MM.1S (cell line): ENCODE measurements around the gene RBFA.

Experiments used
- CTCF ChIP-seq: fragments of 300-600 bp; sonication (generic); IDR thresholded peaks from 2 replicates; pipeline ENCODE4 v1.5.1; 2016; ENCODE audit warnings: antibody characterized with exemption, low read length, mixed read lengths
- EZH2phosphoT487 ChIP-seq: fragments of 300-600 bp; sonication (generic); IDR thresholded peaks from 2 replicates; pipeline ENCODE4 v1.6.1; 2018; ENCODE audit warnings: antibody characterized with exemption, low read length

DNA sequence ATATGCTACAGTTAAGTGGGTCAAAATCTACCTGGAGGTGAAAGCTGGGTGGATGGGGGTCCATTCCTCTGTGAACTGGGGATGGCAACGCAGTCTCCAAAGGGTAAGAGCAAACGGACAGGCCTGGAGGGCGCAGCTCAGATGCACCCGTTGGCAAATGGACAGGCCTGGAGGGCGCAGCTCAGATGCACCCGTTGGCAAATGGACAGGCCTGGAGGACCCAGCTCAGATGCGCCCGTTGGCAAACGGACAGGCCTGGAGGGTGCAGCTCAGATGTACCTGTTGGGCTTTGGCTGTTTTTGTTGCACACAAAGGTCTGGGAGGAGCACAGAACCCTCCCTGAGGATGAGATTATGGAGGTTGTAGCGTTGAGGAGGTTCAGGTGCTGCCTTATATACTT lies 33.7 kb downstream of the RBFA start:
- TF ChIP-seq CTCF (no peak), EZH2phosphoT487 (no peak)
